ENCODE measurements around the gene RIPK1.
A peak's percentile ranks its signal among the peaks of the same experiment; 100 is the strongest.

RIPK1 gene

GRCh38 chr6:3086282-3086946 lies 18.1 kb downstream of the RIPK1 start:
- DNase-seq = no peak

GRCh38 chr6:3088446-3088845 lies 20.2 kb downstream of the RIPK1 start:
- DNase-seq = no peak

GRCh38 chr6:3088968-3089367 lies 20.7 kb downstream of the RIPK1 start:
- DNase-seq = no peak

- DNase-seq = no peak
These were observed 21.7 kb downstream of the RIPK1 start for GRCh38 chr6:3090013-3090412.

GRCh38 chr6:3094815-3095214 lies 26.5 kb downstream of the RIPK1 start:
- DNase-seq = no peak

- no peak for DNase-seq
These were observed 34.6 kb downstream of the RIPK1 start for GRCh38 chr6:3102875-3103274.

GRCh38 chr6:3108746-3109414 lies 40.6 kb downstream of the RIPK1 start:
- no peak for DNase-seq

- no peak for DNase-seq
These were observed 41.5 kb downstream of the RIPK1 start for GRCh38 chr6:3109761-3110160.

GRCh38 chr6:3114377-3114776 lies 46.1 kb downstream of the RIPK1 start:
- DNase-seq = no peak

- DNase-seq = no peak
These were observed 49.6 kb downstream of the RIPK1 start for GRCh38 chr6:3117912-3118352.

- peak; percentile 91 for DNase-seq
These were observed 50.2 kb downstream of the RIPK1 start, which contains the start of gene BPHL for GRCh38 chr6:3118353-3119039. Gene BPHL, plus strand, starts transcription at chr6:3118711. Its CDS starts 30 bp downstream, at chr6:3118741.

- DNase-seq = peak; percentile 41
These were observed 50.9 kb downstream of the RIPK1 start for GRCh38 chr6:3119040-3119723.

- no peak for DNase-seq
These were observed 52.4 kb downstream of the RIPK1 start for GRCh38 chr6:3120765-3121089.

- no peak for DNase-seq
These were observed 54.5 kb downstream of the RIPK1 start for GRCh38 chr6:3122823-3123182.

GRCh38 chr6:3124667-3125066 lies 56.4 kb downstream of the RIPK1 start:
- no peak for DNase-seq

GRCh38 chr6:3125815-3126214 lies 57.5 kb downstream of the RIPK1 start:
- DNase-seq = no peak

- no peak for DNase-seq
These were observed 60.2 kb downstream of the RIPK1 start for GRCh38 chr6:3128356-3129108.

GRCh38 chr6:3131695-3132094 lies 63.4 kb downstream of the RIPK1 start:
- DNase-seq = no peak

GRCh38 chr6:3133515-3133914 lies 65.2 kb downstream of the RIPK1 start:
- DNase-seq = no peak

GRCh38 chr6:3135668-3136291 lies 67.5 kb downstream of the RIPK1 start:
- DNase-seq = peak; percentile 25

GRCh38 chr6:3136292-3137011 lies 68.2 kb downstream of the RIPK1 start:
- peak; percentile 38 for DNase-seq

All from SHP77 treated with DMSO at 0.1 percent for 48 hours (cell line).